ENCODE results near the gene PLEKHM3. TPM values are rescaled to one million over a fixed set of nuclear protein-coding genes. Genes with fewer than 3 reads are reported as not detected.

The PLEKHM3 gene
- polyA plus RNA-seq, 1 experiment: 7.0 TPM

- DNase-seq (ENCODE audit: low read depth, low spot score): no peak
- ChIA-PET POLR2A (no interaction called here), CTCF (interaction anchor here (0.6 to 1.5 kb wide), 2 partner anchors 67 to 236 kb away, joined by 3 to 5 read pairs; no protein-coding TSS in a partner anchor)
- TF ChIP-seq CTCF (IDR thresholded peaks at IDR 0.05; ENCODE audit: low read depth, low read length): no peak
- Histone ChIP-seq H3K4me3 (ENCODE audit: low read depth, low read length) (no peak overlapping the region), H3K9me3 (ENCODE audit: control insufficient read depth, insufficient read depth, low read length) (no peaks in the 10 kb centered on the region), H3K27me3 (ENCODE audit: control insufficient read depth, insufficient read depth, low read length) (no peaks in the 10 kb centered on the region), H3K27ac (ENCODE audit: low read depth, low read length) (no peak overlapping the region)
These were observed 119.8 kb downstream of the PLEKHM3 start for GRCh38 chr2:207905546-207905945.

GRCh38 chr2:207903236-207903635 is 122.1 kb downstream of the PLEKHM3 start:
- ChIA-PET CTCF (no interaction called here), POLR2A (no interaction called here)
- H3K27me3 ChIP-seq (ENCODE audit: control insufficient read depth, insufficient read depth, low read length): no peaks in the 10 kb centered on the region
- no peak overlapping the region for H3K27ac ChIP-seq (ENCODE audit: low read depth, low read length)
- DNase-seq (ENCODE audit: low read depth, low spot score): no peak
- H3K4me3 ChIP-seq (ENCODE audit: low read depth, low read length): no peak overlapping the region
- TF ChIP-seq CTCF (IDR thresholded peaks at IDR 0.05; ENCODE audit: low read depth, low read length): no peak
- H3K9me3 ChIP-seq (ENCODE audit: control insufficient read depth, insufficient read depth, low read length): no peaks in the 10 kb centered on the region

GRCh38 chr2:207902821-207903220 is 122.5 kb downstream of the PLEKHM3 start:
- no peak for TF ChIP-seq CTCF (IDR thresholded peaks at IDR 0.05; ENCODE audit: low read depth, low read length)
- no peak for DNase-seq (ENCODE audit: low read depth, low spot score)
- Histone ChIP-seq H3K9me3 (ENCODE audit: control insufficient read depth, insufficient read depth, low read length) (no peaks in the 10 kb centered on the region), H3K4me3 (ENCODE audit: low read depth, low read length) (no peak overlapping the region), H3K27me3 (ENCODE audit: control insufficient read depth, insufficient read depth, low read length) (no peaks in the 10 kb centered on the region), H3K27ac (ENCODE audit: low read depth, low read length) (no peak overlapping the region)
- CTCF ChIA-PET: no interaction called here
- POLR2A ChIA-PET: no interaction called here

GRCh38 chr2:207901829-207902228 is 123.5 kb downstream of the PLEKHM3 start:
- no peaks in the 10 kb centered on the region for H3K9me3 ChIP-seq (ENCODE audit: control insufficient read depth, insufficient read depth, low read length)
- no peak for DNase-seq (ENCODE audit: low read depth, low spot score)
- ChIA-PET CTCF (interaction anchor here (0.7 kb wide), 1 partner anchor 18 kb away, joined by 3 read pairs; no protein-coding TSS in a partner anchor), POLR2A (no interaction called here)
- H3K27me3 ChIP-seq (ENCODE audit: control insufficient read depth, insufficient read depth, low read length): no peaks in the 10 kb centered on the region
- no peak overlapping the region for H3K4me3 ChIP-seq (ENCODE audit: low read depth, low read length)
- H3K27ac ChIP-seq (ENCODE audit: low read depth, low read length): no peak overlapping the region
- TF ChIP-seq CTCF (IDR thresholded peaks at IDR 0.05; ENCODE audit: low read depth, low read length): no peak

- no peak for TF ChIP-seq CTCF (IDR thresholded peaks at IDR 0.05; ENCODE audit: low read depth, low read length)
- Histone ChIP-seq H3K4me3 (ENCODE audit: low read depth, low read length) (no peak overlapping the region), H3K27me3 (ENCODE audit: control insufficient read depth, insufficient read depth, low read length) (no peaks in the 10 kb centered on the region), H3K27ac (ENCODE audit: low read depth, low read length) (no peak overlapping the region), H3K9me3 (ENCODE audit: control insufficient read depth, insufficient read depth, low read length) (no peaks in the 10 kb centered on the region)
- CTCF ChIA-PET: interaction anchor here (0.7 kb wide), 1 partner anchor 18 kb away, joined by 3 read pairs; no protein-coding TSS in a partner anchor
- POLR2A ChIA-PET: no interaction called here
- DNase-seq (ENCODE audit: low read depth, low spot score): no peak
These were observed 123.9 kb downstream of the PLEKHM3 start for GRCh38 chr2:207901401-207901800.

Data from AG04450 (cell line).